Adrenal gland (tissue), 5 donors: ENCODE results near the gene PLK1.

Source experiments
- CTCF ChIP-seq, 6 experiments: fragments of 450-650 bp in 4 of 6; fragments of 200-600 bp in 2 of 6; sonication (generic) in 1 of 6; IDR thresholded peaks; 1 replicate in 5 of 6; 2 replicates in 1 of 6; pipeline versions ENCODE4 v1.5.1 to v1.8.0; 2016 to 2021; ENCODE audit warnings: antibody characterized with exemption in 6 of 6, mild to moderate bottlenecking in 2 of 6, moderate library complexity in 1 of 6
- POLR2A ChIP-seq, 2 donors: fragments of 450-650 bp; IDR thresholded peaks; one replicate each; pipeline ENCODE4 v1.6.1; 2017; ENCODE audit warnings: antibody characterized with exemption in 2 of 2, mild to moderate bottlenecking in 2 of 2, moderate library complexity in 1 of 2
- donor health status: DM: no; HTN: no; CAD: no.

- TF ChIP-seq CTCF (IDR thresholded peaks at IDR 0.05), result no peak
- no peak for TF ChIP-seq POLR2A (IDR thresholded peaks at IDR 0.05)
Measured at GRCh38 chr16:23711785-23712184, 33.1 kb downstream of the PLK1 start.
